ENCODE data around the gene GALNT9.
"Not testable (repeated sequence)": the region's sequence is repeated elsewhere in the genome, so short reads cannot be mapped to it uniquely, and the experiment has no call there.

GALNT9 gene

DNA sequence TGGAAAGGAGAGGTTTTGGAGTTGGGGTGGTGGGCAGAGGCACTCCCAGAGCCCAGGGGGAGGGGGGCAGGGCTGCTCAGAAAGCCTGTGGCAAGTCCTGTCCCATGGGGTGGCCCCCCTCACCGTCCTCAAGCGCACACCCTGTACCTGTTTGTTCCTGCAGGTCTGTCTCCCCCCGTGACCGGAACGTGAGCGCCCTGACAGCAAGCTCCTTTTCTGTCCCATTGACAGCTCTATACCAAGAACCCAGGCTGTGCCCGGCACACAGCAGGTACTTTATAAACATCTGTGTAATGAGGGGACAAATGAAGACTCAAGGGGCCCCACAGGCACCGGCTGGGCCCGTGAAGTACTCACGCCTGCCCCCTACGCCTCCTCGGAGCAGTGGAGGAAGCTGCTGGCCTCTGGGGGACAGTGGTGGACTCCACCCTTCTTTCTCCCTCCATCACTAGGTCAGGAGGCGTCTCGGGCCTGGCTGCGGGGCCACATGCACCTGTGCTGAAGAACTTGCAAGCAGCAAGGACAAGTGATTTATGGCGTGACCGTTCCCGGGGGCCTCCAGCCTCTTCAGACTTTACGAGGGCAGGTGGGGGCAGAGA, 65.8 kb downstream of the GALNT9 start:
- FAIRE-seq: no peak

DNA sequence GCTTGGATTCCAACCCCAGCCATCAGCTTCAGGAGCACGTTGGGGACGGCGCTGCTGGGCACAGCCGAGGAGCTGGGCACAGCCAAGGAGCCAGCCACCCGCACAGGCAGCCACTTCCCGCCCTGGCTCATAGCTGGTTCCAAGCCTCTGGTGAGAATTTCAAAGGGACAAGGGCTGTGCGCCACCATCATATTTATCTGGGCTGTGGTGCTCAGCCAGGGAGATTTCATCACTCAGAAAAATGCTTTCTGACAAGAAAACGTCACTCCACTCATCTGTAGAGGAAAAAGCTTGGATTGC, 66.4 kb downstream of the GALNT9 start:
- FAIRE-seq: no peak

DNA sequence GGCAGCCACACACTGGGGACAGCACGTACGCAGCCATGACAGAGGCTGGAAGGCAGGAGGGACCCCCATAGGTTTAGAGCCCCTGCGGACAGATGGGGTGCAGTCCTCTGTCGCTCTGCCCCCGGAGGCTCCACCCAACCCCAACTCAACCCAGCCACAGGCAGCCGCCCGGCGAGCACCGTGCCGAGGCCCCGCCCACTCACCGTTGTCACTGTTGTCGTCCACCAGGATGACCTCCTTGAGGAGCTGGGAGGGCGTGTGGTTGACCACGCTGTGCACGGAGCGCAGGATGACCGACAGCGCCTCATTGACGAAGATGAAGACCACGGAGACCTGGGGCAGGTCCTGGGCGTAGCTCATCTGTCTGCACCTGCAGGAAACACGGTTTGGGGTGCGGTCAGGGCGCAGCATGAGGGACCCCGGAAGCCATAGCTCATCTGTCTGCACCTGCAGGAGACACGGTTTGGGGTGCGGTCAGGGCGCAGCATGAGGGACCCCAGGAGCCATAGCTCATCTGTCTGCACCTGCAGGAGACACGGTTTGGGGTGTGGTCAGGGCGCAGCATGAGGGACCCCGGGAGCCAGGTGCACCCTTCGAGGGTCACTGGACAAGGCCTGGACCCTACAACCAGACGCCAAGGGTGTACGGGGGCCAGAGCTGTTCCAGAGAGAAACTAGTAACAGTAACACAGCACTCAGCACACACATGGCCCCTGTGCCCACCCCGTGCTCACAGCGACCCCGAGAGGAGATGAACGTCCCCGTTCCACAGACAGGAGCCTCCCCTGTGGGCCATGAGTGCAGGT, 66.9 kb downstream of the GALNT9 start:
- no peak for FAIRE-seq

DNA sequence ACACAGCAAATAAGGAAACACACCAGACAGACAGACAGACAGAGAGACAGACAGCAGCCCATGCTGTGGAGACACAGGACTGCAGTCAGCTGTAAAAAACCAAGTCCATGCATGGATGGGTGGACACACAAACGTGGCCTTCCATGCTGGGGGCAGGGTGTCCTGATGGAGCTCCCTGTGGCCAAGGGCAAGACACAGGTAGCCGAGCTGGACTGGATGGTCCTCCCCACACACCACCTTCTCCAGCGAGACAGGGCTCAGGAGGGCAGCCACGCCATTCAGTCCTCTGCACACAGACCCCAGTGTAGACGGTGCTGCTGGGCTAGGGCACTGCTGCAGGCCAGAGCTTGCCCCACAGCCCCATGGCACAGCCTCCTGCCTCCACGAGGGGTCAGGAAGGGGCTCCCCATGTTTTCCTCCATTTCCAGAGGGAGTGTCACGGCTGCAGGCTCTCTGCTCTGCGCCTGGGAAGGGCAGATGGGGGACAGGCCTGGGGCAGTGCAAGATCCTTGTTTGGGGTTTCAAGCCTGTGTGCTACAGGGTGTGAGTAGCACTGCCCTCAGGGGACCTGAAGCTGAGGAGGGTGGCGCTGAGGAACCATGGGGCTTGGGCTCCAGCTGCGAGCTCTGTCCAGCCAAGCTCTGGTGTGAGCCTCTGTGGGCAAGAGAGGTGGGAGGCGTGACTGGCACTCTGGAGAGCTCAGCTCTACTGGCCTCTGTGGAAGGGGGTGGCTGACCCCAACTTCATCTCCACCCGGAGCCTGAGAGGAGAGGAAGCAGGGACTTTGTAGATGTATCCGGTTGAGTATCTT, 67.9 kb downstream of the GALNT9 start:
- no peak for FAIRE-seq

DNA sequence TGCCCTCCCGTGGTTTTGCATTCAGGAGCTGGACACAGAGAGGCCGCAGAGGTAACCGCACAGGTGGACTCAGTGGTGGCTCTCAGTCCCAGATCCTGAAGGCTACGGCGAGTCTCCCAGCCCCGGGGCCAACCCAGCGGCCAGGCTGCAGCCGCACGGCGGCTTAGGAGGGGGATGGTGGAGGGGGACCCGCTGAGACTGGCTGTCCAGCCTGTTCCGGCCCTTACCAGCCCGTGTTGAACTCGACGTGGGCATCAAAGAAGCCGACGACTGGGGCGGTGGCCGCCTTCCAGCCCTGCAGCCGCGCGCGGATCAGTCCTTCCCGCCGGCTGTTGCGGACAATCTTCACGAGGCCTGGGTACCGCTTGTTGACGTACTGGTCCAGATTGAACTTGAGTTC, 68.7 kb downstream of the GALNT9 start:
- FAIRE-seq: no peak

DNA sequence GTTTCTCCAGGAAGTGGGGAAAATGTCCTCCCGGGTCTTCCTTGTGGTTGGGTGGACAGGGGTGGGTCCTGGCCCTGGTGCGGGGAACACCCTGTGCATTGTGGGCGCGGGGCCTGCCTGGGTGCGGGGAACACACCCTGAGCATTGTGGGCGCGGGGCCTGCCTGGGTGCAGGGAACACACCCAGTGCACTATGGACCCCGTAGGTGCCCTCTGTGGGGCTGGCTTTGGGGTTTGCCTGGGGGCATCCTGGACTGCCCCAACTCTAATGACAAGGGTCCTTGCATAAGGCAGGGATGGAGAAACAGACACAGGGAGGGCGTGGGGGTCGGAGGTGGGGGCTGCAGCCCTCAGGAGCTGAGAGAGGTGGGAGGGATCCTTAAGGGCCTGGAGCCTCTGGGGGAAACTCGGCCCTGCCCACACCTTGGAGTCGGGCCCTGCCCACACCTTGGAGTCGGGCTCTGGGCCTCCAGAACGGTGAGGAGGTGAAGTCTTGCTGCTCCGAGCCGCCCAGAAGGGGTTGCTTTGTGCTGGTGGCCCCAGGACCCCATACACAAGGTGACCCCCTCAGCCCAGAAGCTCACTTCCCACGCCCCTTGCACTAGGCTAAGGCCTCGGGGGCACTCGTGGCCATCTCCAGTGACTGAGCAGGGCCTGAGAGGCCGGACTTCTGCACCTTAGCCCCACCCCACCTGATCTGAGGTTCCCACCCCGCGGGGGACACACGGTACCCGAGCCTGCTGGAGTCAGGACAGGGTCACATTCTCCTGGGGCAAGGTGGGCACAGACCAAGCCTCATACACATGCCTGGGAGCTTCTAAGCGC, 69.3 kb downstream of the GALNT9 start:
- no peak for FAIRE-seq

DNA sequence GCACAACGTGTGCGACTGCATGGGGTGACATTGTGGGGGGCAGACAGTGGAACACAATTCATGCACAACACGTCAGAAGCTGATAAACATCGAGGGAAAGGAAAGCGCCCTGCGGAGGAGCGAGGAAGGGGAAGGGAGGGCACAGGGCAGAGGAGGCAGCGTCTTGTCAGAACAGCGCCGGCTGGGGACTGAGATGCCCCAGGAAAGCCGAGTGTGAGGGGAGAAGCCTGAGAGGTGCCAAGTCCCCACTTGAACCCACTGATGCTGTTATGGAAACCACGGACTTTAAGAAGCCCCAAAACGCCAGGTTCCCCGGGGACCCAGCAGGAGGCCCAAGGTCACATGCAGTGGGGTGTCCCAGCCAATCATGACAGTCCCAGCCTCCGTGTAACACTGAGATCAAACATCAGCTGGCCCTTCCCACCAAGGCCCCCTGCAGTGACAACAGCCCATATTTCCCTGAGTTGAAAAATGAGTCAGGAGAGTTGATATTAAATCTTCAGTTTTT, 70.0 kb downstream of the GALNT9 start:
- FAIRE-seq: no peak

DNA sequence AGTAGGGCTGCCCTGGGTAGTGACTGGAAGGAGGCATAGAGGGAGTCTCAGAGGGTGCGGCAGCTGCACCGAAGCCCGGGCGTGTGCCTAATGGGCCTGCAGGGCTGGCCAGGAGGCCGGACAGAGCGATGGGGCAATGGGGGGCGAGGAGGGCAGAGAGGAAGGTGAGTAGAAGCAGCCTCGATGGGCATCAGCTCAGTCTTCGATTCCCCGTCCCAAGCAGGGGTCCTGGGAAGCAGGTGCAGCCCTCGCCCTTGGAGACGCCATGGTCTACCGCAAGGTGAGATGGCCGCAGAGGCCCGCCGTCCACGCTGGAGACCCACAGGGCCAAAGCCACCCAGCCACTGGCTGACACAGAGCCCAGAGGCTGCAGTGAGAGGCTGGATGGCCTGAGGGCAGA, 70.8 kb downstream of the GALNT9 start:
- no peak for FAIRE-seq

DNA sequence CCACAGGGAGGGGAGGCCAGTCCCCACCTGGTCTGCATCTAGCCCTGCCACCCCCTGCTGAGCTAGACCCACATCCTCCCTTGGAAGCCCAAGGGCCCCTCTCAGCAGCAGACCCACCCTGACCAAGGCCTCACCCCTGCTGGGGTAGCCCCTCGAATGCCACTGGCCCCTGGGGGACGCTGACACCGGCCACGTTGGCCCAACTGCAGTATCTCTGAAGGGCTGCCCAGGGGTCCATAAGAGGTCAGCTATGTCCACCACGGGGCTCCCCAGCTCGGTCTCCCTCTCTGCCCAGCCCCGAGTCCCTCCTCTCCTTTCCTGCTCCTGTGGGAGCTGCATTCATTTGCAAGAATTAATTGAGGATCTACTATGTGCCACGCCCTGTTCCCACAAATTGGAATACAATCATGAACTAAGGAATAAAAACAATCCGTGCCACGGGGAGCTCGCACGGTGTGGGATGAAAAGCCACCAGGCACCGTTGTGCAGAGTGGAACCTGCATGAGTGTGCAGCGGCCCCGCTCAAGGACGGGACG, 71.4 kb downstream of the GALNT9 start:
- no peak for FAIRE-seq

DNA sequence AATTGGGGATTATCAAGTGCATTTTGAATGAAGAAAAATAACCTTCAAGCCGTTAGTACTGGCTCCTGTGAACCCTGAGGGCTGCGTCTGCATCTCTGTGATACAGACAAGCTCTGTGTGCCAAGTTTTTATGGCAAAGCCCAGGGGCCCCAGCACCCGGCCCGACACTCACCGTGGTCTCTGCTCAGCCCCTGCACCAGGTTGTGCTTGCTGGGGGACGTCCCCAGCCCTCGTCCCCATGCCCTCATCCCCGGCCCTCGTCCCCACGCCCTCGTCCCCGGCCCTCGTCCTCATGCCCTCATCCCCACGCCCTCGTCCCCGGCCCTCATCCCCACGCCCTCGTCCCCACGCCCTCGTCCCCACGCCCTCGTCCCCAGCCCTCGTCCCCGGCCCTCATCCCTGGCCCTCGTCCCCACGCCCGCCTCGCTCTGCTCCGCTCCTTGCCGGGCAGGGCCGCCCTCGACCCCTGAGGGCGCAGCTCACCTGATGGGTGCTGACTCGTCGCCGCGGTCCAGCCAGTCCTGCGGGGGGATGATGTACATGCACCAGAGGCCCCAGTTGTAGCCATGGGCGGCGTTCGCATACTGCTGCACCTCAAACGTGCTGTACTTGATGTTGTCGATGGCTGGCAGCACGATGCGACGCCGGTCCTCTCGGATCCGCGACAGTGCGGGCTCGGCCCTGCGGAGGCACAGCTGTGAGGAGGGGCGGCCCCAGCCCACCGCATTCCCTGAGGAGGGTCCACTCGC, 72.0 kb downstream of the GALNT9 start:
- no peak for FAIRE-seq

DNA sequence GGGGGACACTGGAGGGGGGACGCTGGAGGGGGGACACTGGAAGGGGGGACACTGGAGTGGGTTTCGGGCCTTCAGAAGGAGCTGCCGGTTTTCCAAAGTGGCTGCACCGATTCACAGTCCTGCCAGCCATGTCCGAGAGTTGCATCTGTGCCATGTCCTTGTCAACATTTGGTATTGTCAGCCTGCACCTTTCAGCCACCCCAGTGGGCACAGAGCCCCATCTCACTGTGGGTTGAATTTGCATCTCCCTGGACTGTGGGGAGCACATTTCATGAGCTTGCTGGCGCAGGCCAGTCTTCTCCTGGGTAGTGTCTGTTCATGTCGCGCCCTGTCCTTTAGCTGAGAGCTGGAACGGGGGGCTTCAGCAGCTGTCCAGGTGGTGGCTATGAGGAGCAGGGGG, 72.7 kb downstream of the GALNT9 start:
- no peak for FAIRE-seq

DNA sequence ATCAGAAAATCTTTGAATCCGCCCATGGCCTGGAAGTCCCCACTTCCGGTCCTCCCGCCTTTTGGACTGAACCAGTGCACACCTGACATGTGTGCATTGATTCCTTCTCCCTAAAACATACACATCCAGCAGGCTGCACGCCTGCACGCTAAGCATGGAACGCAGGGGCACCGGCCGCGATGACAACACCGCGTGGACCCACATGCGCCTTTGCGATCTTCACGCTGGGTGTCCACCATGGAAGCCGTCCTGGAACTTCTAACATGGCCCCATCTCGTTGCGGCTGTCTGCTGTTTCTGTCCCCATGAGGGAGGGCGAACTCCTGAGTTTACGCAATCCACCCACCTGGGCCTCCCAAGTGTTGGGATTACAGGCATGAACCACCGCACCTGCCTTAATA, 73.7 kb downstream of the GALNT9 start:
- no peak for FAIRE-seq

DNA sequence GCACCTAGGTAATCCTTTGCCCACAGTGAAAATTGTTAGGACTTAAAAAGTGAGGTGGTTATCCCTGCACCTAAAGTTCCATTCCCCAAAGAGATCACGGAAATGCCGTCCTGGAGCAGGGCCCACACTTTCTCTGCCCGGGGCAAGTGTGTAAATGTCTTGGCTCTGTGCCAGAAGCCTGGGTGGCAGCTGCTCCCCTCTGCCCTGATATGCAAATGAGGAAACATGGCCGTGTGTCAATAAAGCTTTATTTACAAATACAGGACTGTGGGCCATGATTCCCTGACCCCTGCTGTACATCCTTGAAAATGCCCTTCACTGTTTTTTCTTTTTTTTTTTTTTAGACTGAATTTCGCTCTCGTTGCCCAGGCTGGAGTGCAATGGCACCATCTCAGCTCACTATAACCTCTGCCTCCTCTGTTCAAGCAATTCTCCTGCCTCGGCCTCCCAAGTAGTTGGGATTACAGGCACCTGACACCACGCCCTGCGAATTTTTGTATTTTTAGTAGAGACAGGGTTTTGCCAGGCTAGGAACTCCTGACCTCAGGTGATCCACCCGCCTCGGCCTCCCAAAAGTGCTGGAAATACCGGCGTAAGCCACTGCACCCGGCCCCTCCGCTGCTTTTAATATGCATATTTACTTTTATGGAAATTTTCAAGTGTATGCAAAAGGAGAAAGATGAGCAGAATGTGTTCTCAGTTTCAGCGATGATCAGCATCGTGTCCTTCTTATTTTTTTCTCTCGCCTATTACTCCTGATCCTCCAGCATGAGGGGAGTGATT, 75.5 kb downstream of the GALNT9 start:
- FAIRE-seq: no peak

DNA sequence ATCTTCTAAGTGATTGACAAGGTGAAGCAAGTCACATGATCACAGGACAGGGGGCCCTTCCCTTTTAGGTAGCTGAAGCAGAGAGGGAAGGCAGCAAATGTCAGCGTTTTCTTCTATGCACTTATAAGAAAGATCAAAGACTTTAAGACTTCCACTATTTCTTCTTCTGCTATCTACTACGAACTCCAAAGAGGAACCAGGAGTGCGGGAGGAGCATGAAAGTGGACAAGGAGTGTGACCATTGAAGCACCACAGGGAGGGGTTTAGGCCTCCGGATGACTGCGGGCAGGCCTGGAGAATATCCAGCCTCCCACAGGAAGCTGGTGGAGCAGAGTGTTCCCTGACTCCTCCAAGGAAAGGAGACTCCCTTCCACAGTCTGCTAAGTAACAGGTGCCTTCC, 76.4 kb downstream of the GALNT9 start:
- FAIRE-seq: not testable (repeated sequence)

DNA sequence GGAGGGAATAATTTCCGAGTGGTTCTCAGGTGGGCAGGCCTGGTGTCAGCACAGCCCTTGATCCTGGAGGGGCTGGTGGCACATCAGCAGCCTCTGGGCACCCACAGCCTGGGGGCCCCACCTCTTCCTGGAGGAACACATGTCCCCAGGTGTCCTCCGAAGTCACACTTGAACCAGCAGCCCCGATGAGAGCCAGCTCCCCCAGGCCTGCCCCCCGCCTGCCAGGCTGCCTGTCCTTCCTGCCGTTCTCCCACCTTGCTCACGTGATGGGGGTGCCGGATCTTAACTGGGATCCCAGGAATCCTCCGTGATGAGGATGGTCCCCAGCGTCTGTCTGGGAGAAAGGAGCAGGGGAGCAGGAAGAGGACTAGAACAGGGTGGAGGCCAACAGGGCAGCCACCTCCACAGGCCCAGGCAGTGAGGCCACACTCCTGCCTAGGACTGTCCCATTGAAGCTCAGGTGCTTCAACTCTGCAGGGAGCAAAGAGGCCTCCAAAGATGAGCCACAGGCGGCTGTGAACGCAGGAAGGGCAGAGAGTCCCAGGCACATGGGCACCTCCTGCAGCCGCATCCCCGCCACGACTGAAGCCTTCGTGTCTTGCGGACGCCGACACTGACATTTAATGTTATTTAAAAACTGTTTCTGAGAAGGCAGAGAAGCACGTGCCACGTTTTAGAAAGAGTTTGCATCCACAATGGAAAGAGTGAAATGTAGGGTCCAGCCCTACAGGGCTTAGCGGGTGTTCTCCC, 77.5 kb downstream of the GALNT9 start:
- no peak for FAIRE-seq

DNA sequence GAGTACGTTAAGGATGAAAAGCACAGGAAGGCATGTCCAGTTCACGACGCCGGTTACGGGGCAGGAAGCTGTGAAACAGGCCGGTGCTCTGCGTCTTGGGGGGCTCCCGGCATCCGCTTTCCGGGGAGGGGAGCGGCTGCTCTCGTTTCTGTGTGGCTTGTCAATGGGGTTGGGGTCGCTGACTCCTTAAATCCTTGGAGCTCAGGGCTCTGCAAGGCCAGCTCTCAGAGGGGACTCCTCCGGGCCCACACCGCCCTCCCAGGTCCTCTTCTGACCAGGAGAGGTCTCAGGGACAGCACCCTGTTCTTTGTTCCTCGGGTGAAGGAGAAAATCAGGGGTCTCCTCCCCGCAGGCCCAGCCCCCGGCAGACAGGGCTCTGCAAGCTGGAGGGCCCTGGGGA, 78.1 kb downstream of the GALNT9 start:
- FAIRE-seq: no peak

DNA sequence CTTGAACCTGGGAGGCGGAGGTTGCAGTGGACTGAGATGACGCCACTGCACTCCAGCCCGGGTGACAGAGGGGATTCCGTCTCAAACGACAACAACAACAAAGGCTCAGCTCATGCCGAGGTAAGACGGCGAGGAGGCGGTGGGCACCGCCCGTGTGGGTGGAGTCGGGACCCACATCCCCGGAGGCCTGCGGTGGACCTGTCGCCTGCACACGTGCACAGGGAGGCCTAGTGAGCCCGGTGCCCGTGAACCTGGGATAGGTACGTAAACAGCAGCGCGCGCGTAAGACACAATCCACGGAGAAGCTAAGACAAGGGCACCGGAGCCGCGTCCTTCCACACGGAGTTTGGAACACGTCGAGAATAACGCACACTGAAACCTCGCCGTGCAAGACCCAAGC, 78.7 kb downstream of the GALNT9 start:
- FAIRE-seq: no peak

DNA sequence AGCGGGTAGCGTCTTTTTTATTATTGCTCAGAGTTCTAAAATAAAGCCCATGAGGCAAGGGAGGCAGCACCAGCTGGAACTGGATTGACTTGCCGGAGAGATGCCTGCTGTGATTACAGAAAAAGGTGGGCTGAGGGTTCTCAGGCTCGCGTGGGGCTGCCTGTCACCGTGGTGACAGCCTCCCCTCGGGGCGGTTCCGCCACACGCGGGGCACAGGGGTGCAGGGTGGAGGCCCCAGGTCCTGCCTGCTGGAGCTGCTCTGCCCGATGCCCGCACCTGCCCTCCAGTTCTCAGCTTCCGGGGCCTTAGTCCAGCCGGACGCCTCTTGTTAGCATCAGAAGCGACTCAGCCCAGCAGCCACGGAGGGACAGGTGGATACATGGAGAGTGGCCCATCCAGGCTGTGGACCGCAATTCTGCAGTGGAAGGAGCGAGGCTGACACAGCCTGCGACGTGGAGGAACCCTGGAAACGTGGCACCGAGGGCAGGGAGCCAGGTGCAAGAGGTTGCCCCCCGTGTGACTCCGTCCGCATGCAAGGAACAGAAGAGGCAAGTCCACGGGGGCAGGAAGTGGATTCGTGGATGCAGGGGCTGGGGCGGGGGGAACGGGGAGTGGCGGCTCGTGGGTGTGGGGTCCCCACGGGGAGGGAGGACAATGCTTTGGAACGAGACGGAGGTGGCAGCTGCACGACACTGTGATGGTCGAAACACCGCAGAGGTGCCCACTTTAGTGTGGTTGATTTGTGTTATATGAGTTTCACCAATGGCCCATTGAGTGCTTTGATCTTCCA, 79.5 kb downstream of the GALNT9 start:
- FAIRE-seq: no peak

DNA sequence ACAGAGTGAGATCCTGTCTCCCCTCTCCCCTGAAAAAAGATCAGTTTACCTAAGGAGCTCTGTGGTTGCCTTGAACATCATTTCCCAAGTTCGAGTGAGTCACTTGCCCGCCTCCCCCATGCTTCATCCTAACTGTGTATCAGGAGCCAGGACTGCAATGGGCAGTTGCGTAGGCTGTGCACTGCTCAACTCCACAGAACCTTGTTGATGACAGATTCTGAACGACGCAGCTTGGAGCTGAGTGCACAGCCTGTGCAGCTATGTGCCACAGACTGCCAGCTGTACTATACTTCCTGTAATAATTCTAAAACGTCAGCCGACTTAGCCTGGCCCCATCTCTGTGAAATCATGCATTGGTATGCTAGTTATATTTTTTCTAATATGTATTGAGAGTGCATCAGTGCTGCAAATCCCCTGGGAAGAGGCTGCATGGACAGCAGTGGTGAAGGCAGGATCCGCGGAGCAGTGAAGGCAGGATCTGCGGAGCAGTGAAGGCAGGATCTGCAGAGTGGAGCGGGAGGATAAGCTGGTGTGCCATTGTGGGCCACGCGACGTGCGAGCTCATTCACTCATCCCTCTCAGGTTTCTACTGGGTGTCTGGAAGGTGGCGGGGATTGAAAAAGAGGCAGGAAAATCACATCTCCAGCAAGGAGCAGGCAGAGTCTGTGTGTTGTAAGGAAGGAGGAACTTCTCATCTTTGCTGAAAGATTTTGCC, 80.8 kb downstream of the GALNT9 start:
- no peak for FAIRE-seq
